Left ventricle myocardium inferior (tissue), 1 donor: Measurements from ENCODE around the gene SORBS2. TPM values are rescaled to one million over a fixed set of nuclear protein-coding genes. Genes with fewer than 3 reads are reported as not detected.
"Not testable (repeated sequence)": the region's sequence is repeated elsewhere in the genome, so short reads cannot be mapped to it uniquely, and the experiment has no call there.

ENCODE experiments used
- DNase-seq: peaks from one replicate; pipeline ENCODE4 v3.0.0-alpha.2; 2020
- H3K27ac ChIP-seq: fragments of 200-600 bp; replicated peaks from 2 replicates; pipeline ENCODE4 v1.8.0; 2021
- H3K27me3 ChIP-seq: fragments of 200-600 bp; 2 replicates; pipeline ENCODE4 v1.8.0; 2021; ENCODE audit warnings: low read depth
- H3K36me3 ChIP-seq: fragments of 200-600 bp; 2 replicates; pipeline ENCODE4 v1.8.0; 2021
- H3K4me1 ChIP-seq: fragments of 200-600 bp; 2 replicates; pipeline ENCODE4 v1.8.0; 2021
- H3K4me3 ChIP-seq: fragments of 200-600 bp; 2 replicates; pipeline ENCODE4 v1.8.0; 2021; ENCODE audit warnings: mild to moderate bottlenecking, moderate library complexity
- H3K9me3 ChIP-seq: fragments of 200-600 bp; replicated peaks from 2 replicates; pipeline ENCODE4 v1.8.0; 2021
- CTCF ChIP-seq: fragments of 200-600 bp; IDR thresholded peaks from 2 replicates; pipeline ENCODE4 v1.8.0; 2021; ENCODE audit warnings: antibody characterized with exemption, mild to moderate bottlenecking, borderline replicate concordance
- intact Hi-C: fragments of 100-400 bp; cut with micrococcal nuclease; formaldehyde crosslinking; loops from one replicate; pipeline ENCODE4 v1.11.0; 2022
- total RNA-seq: library from RNA; stranded (reverse); fragmentation: NEBNext Ultra II Directional; extraction: Animal tissue kit (Norgen Biotek cat#: 25700); gene quantifications from one replicate; pipeline ENCODE4 v1.2.1, GENCODE V29; 2021
- donor health status: DM: no; HTN: yes; CAD: no; lungs with severe emphysema.

Gene SORBS2
- total RNA-seq, 1 donor from 2014 or later, result 1,282 TPM

GRCh38 chr4:185717377-185717741, 94.6 kb downstream of the SORBS2 start:
- Histone ChIP-seq H3K36me3 (no peaks in the 10 kb centered on the region), H3K4me3 (peak overlapping the region; percentile 39), H3K27me3 (no peaks in the 10 kb centered on the region), H3K9me3 (no peaks in the 10 kb centered on the region), H3K27ac (peak overlapping the region; percentile 85), H3K4me1 (peaks cover 97% of the 10 kb centered on the region)
- DNase-seq, result no peak
- intact Hi-C loops, result no loop called here
- TF ChIP-seq CTCF, result no peak

GRCh38 chr4:185716577-185717376, 95.2 kb downstream of the SORBS2 start:
- Histone ChIP-seq H3K27ac (peak overlapping the region; percentile 85), H3K9me3 (no peaks in the 10 kb centered on the region), H3K27me3 (no peaks in the 10 kb centered on the region), H3K4me3 (peak overlapping the region; percentile 39), H3K36me3 (no peaks in the 10 kb centered on the region), H3K4me1 (peaks cover 97% of the 10 kb centered on the region)
- intact Hi-C loops, result no loop called here
- DNase-seq, result no peak
- no peak for TF ChIP-seq CTCF

- intact Hi-C loops, result no loop called here
- peak overlapping the region; percentile 39 for H3K4me3 ChIP-seq
- TF ChIP-seq CTCF, result no peak
- H3K27ac ChIP-seq, result peak overlapping the region; percentile 85
- no peaks in the 10 kb centered on the region for H3K36me3 ChIP-seq
- H3K9me3 ChIP-seq, result no peaks in the 10 kb centered on the region
- H3K4me1 ChIP-seq, result peaks cover 97% of the 10 kb centered on the region
- no peaks in the 10 kb centered on the region for H3K27me3 ChIP-seq
- DNase-seq, result no peak
Measured at GRCh38 chr4:185716141-185716551, 95.8 kb downstream of the SORBS2 start.

GRCh38 chr4:185714524-185714923, 97.5 kb downstream of the SORBS2 start:
- H3K27ac ChIP-seq, result peak overlapping the region; percentile 85

GRCh38 chr4:185713731-185714130, 98.3 kb downstream of the SORBS2 start:
- H3K9me3 ChIP-seq, result no peaks in the 10 kb centered on the region
- TF ChIP-seq CTCF, result no peak
- intact Hi-C loops, result no loop called here
- no peaks in the 10 kb centered on the region for H3K36me3 ChIP-seq
- no peaks in the 10 kb centered on the region for H3K27me3 ChIP-seq
- peak overlapping the region; percentile 85 for H3K27ac ChIP-seq
- no peak overlapping the region for H3K4me3 ChIP-seq
- peaks cover 100% of the 10 kb centered on the region for H3K4me1 ChIP-seq
- no peak for DNase-seq

More at GRCh38 chr4:185714524-185714923, 97.5 kb downstream of the SORBS2 start:
- H3K27me3 ChIP-seq, H3K9me3 ChIP-seq, DNase-seq, intact Hi-C loops, H3K36me3 ChIP-seq, H3K4me3 ChIP-seq: not testable (repeated sequence)
- H3K4me1 ChIP-seq, result peaks cover 100% of the 10 kb centered on the region

- no peak for DNase-seq
- Histone ChIP-seq H3K4me1 (peaks cover 100% of the 10 kb centered on the region), H3K27ac (peak overlapping the region; percentile 85), H3K9me3 (no peaks in the 10 kb centered on the region), H3K4me3 (no peak overlapping the region), H3K27me3 (no peaks in the 10 kb centered on the region), H3K36me3 (no peaks in the 10 kb centered on the region)
- intact Hi-C loops, result no loop called here
- no peak for TF ChIP-seq CTCF
Measured at GRCh38 chr4:185713272-185713671, 98.7 kb downstream of the SORBS2 start.
